HG02571 (cell line): ENCODE data around the gene SMR3A.

ENCODE experiments used
- ATAC-seq: cut with Tn5 transposase; IDR thresholded peaks from one replicate; pipeline ENCODE4 v1.9.1; 2021; ENCODE audit warnings: mild to moderate bottlenecking, moderate library complexity; ENCODE audit not compliant: unreplicated experiment

SMR3A gene

GRCh38 chr4:70360460-70360859 lies at the start of gene SMR3A:
SMR3A (plus strand) TSS chr4:70360760; CDS start chr4:70362116, 1,356 bp downstream.
- ATAC-seq = no peak

- ATAC-seq = no peak
Measured at GRCh38 chr4:70313736-70314135, 46.8 kb upstream of the SMR3A start.

- ATAC-seq = no peak
Measured at GRCh38 chr4:70315928-70316327, 44.6 kb upstream of the SMR3A start.

GRCh38 chr4:70326052-70326451 lies 34.5 kb upstream of the SMR3A start:
- no peak for ATAC-seq

- ATAC-seq = no peak
Measured at GRCh38 chr4:70334681-70335080, 25.9 kb upstream of the SMR3A start, which contains the start of gene CABS1. CABS1 (plus strand) TSS chr4:70334981; CDS start chr4:70335040, 59 bp downstream.

- no peak for ATAC-seq
Measured at GRCh38 chr4:70336043-70336442, 24.5 kb upstream of the SMR3A start.

GRCh38 chr4:70337886-70338420 lies 22.6 kb upstream of the SMR3A start:
- ATAC-seq = no peak

- no peak for ATAC-seq
Measured at GRCh38 chr4:70356185-70356584, 4.4 kb upstream of the SMR3A start.

GRCh38 chr4:70359115-70359661 lies 1.4 kb upstream of the SMR3A start:
- no peak for ATAC-seq

GRCh38 chr4:70364002-70364401 lies 3.4 kb downstream of the SMR3A start:
- ATAC-seq = no peak

GRCh38 chr4:70365479-70365878 lies 4.9 kb downstream of the SMR3A start:
- no peak for ATAC-seq

GRCh38 chr4:70367813-70368212 lies 7.3 kb downstream of the SMR3A start:
- no peak for ATAC-seq

GRCh38 chr4:70371987-70372386 lies 11.4 kb downstream of the SMR3A start:
- no peak for ATAC-seq

GRCh38 chr4:70372760-70373159 lies 12.2 kb downstream of the SMR3A start:
- no peak for ATAC-seq

GRCh38 chr4:70380578-70380977 lies 20.0 kb downstream of the SMR3A start:
- no peak for ATAC-seq

GRCh38 chr4:70382691-70383181 lies 22.2 kb downstream of the SMR3A start, which contains the start of gene SMR3B:
SMR3B (plus strand) TSS chr4:70383131; CDS start chr4:70384511, 1,380 bp downstream.
- ATAC-seq = no peak

GRCh38 chr4:70392057-70392776 lies 31.7 kb downstream of the SMR3A start:
- peak; percentile 60 for ATAC-seq

- no peak for ATAC-seq
Measured at GRCh38 chr4:70397580-70397979, 37.0 kb downstream of the SMR3A start, which contains the start of gene OPRPN. OPRPN (plus strand) TSS chr4:70397940; CDS start chr4:70399286, 1,346 bp downstream.

GRCh38 chr4:70399319-70399718 lies 38.8 kb downstream of the SMR3A start:
- peak; percentile 46 for ATAC-seq

- peak; percentile 51 for ATAC-seq
Measured at GRCh38 chr4:70402762-70403161, 42.2 kb downstream of the SMR3A start.

GRCh38 chr4:70405765-70406164 lies 45.2 kb downstream of the SMR3A start:
- ATAC-seq = no peak
